Heart left ventricle (tissue), 13 donors: ENCODE measurements around the gene LNPK.
"Not testable (repeated sequence)": the region's sequence is repeated elsewhere in the genome, so short reads cannot be mapped to it uniquely, and the experiment has no call there.

ENCODE experiments used
- POLR2A ChIP-seq, 2 donors: fragments of 450-650 bp; IDR thresholded peaks; one replicate each; pipeline ENCODE4 v1.6.1; 2017; ENCODE audit warnings: antibody characterized with exemption in 2 of 2, mild to moderate bottlenecking in 2 of 2, moderate library complexity in 2 of 2
- TF ChIP-seq, protein P1 (sequence below), 12 donors: fragments of 200-600 bp; sonication (generic) in 4 of 12; IDR thresholded peaks; one replicate each; pipeline versions ENCODE4 v1.5.0 to v1.8.0; 2018 to 2022; ENCODE audit warnings: antibody characterized with exemption in 12 of 12, mild to moderate bottlenecking in 5 of 12
- donor health status: ischemic (EF 13 %, LVEDD 7.1; RV severe dilation, severe dysfunction).
- donor health status: DM: no; HTN: yes; CAD: no.
- donor health status: DM: no; HTN: no; CAD: no.
- donor health status: ischemic (EF 25% LVEDD 6.9; RV normal size, moderate dysfunction).
- donor health status: ischemic (EF 25% LVEDD 5.7; RV mildly dilated, moderate dysfunction).
- donor health status: ischemic (EF 35%, LVEDD 5.7; RV mildly dilated, moderate dysfunction).
- donor health status: nonischemic (EF 11% LVEDD 7.7; RV severe dilation, severe dysfunction).
- donor health status: DM: yes; HTN: yes; CAD: no.
- donor health status: PGD.
- donor health status: ischemic (EF 29% LVEDD 5.4; RV normal size, mild dysfunction).
- donor health status: nonischemic (EF 23%, LVEDD 6.1; RV moderate dilation, normal function).

DNA sequence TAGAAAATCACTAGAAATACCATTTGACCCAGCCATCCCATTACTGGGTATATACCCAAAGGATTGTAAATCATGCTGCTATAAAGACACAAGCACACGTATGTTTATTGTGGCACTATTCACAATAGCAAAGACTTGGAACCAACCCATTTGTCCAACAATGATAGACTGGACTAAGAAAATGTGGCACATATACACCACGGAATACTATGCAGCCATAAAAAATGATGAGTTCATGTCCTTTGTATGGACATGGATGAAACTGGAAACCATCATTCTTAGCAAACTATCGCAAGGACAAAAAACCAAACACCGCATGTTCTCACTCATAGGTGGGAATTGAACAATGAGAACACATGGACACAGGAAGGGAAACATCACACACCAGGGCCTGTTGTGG lies 14.9 kb downstream of the LNPK start:
- TF ChIP-seq, protein P1, sequence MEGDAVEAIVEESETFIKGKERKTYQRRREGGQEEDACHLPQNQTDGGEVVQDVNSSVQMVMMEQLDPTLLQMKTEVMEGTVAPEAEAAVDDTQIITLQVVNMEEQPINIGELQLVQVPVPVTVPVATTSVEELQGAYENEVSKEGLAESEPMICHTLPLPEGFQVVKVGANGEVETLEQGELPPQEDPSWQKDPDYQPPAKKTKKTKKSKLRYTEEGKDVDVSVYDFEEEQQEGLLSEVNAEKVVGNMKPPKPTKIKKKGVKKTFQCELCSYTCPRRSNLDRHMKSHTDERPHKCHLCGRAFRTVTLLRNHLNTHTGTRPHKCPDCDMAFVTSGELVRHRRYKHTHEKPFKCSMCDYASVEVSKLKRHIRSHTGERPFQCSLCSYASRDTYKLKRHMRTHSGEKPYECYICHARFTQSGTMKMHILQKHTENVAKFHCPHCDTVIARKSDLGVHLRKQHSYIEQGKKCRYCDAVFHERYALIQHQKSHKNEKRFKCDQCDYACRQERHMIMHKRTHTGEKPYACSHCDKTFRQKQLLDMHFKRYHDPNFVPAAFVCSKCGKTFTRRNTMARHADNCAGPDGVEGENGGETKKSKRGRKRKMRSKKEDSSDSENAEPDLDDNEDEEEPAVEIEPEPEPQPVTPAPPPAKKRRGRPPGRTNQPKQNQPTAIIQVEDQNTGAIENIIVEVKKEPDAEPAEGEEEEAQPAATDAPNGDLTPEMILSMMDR (IDR thresholded peaks at IDR 0.05): not testable (repeated sequence)
- not testable (repeated sequence) for TF ChIP-seq POLR2A (IDR thresholded peaks at IDR 0.05)
